HAP-1 (cell line): ENCODE measurements around the gene MATR3.

ENCODE experiments used
- DNase-seq, 2 experiments: peaks; one replicate each; pipeline ENCODE4 v3.0.0-alpha.2; 2016 to 2020; ENCODE audit warnings: low spot score in 2 of 2
- H3K27me3 ChIP-seq: fragments of 250-450 bp; sonication (Bioruptor Pico); 2 replicates; pipeline ENCODE4 v1.5.1; 2020; ENCODE audit warnings: low read depth, mild to moderate bottlenecking, moderate library complexity
- H3K36me3 ChIP-seq: fragments of 250-450 bp; sonication (Bioruptor Pico); replicated peaks from 2 replicates; pipeline ENCODE4 v1.5.1; 2020; ENCODE audit warnings: mild to moderate bottlenecking
- H3K4me1 ChIP-seq: fragments of 250-450 bp; sonication (Bioruptor Pico); 2 replicates; pipeline ENCODE4 v1.5.1; 2020; ENCODE audit warnings: mild to moderate bottlenecking
- H3K4me3 ChIP-seq: fragments of 250-450 bp; sonication (Bioruptor Pico); 2 replicates; pipeline ENCODE4 v1.5.1; 2020; ENCODE audit warnings: mild to moderate bottlenecking, moderate library complexity
- H3K9me3 ChIP-seq: fragments of 250-450 bp; sonication (Bioruptor Pico); 2 replicates; pipeline ENCODE4 v1.5.1; 2020; ENCODE audit warnings: mild to moderate bottlenecking, moderate library complexity
- in situ Hi-C: fragments of 300-500 bp; cut with MboI; formaldehyde crosslinking; loops from 3 replicates; pipeline ENCODE4 v1.14.3; 2020; ENCODE audit warnings: low sequenced_read_pairs, inconsistent platforms, mixed read lengths

Gene MATR3

GRCh38 chr5:139360384-139360783, 66.8 kb downstream of the MATR3 start:
- Histone ChIP-seq H3K4me1 (peaks cover 11% of the 10 kb centered on the region), H3K36me3 (peaks cover 28% of the 10 kb centered on the region), H3K4me3 (no peak overlapping the region), H3K27me3 (no peaks in the 10 kb centered on the region), H3K9me3 (no peaks in the 10 kb centered on the region)
- in situ Hi-C loops = no loop called here
- no peak for DNase-seq

- in situ Hi-C loops = no loop called here
- Histone ChIP-seq H3K4me3 (no peak overlapping the region), H3K9me3 (no peaks in the 10 kb centered on the region), H3K27me3 (no peaks in the 10 kb centered on the region), H3K4me1 (peaks cover 11% of the 10 kb centered on the region), H3K36me3 (peaks cover 41% of the 10 kb centered on the region)
- no peak for DNase-seq
Observed at GRCh38 chr5:139361835-139362429, 68.4 kb downstream of the MATR3 start.

GRCh38 chr5:139363937-139364336, 70.4 kb downstream of the MATR3 start:
- no peaks in the 10 kb centered on the region for H3K27me3 ChIP-seq
- no peaks in the 10 kb centered on the region for H3K4me1 ChIP-seq
- H3K9me3 ChIP-seq = no peaks in the 10 kb centered on the region
- H3K36me3 ChIP-seq = peaks cover 45% of the 10 kb centered on the region
- H3K4me3 ChIP-seq = no peak overlapping the region
- DNase-seq = no peak
- in situ Hi-C loops = no loop called here

GRCh38 chr5:139364466-139364865, 70.9 kb downstream of the MATR3 start:
- Histone ChIP-seq H3K9me3 (no peaks in the 10 kb centered on the region), H3K27me3 (no peaks in the 10 kb centered on the region), H3K4me1 (no peaks in the 10 kb centered on the region), H3K36me3 (peaks cover 51% of the 10 kb centered on the region), H3K4me3 (no peak overlapping the region)
- in situ Hi-C loops = no loop called here
- no peak for DNase-seq

- in situ Hi-C loops = no loop called here
- Histone ChIP-seq H3K9me3 (no peaks in the 10 kb centered on the region), H3K4me1 (no peaks in the 10 kb centered on the region), H3K36me3 (peaks cover 71% of the 10 kb centered on the region), H3K27me3 (no peaks in the 10 kb centered on the region), H3K4me3 (no peak overlapping the region)
- no peak for DNase-seq
Observed at GRCh38 chr5:139368613-139369012, 75.1 kb downstream of the MATR3 start.

- H3K4me3 ChIP-seq = no peak overlapping the region
- H3K4me1 ChIP-seq = no peaks in the 10 kb centered on the region
- in situ Hi-C loops = no loop called here
- no peaks in the 10 kb centered on the region for H3K9me3 ChIP-seq
- no peaks in the 10 kb centered on the region for H3K27me3 ChIP-seq
- H3K36me3 ChIP-seq = peaks cover 65% of the 10 kb centered on the region
- no peak for DNase-seq
Observed at GRCh38 chr5:139369181-139369580, 75.6 kb downstream of the MATR3 start.

GRCh38 chr5:139371482-139372435, 78.2 kb downstream of the MATR3 start:
- no peak for DNase-seq
- Histone ChIP-seq H3K4me3 (no peak overlapping the region), H3K9me3 (no peaks in the 10 kb centered on the region), H3K27me3 (no peaks in the 10 kb centered on the region), H3K4me1 (no peaks in the 10 kb centered on the region), H3K36me3 (peaks cover 43% of the 10 kb centered on the region)
- in situ Hi-C loops = no loop called here

GRCh38 chr5:139374909-139375308, 81.4 kb downstream of the MATR3 start:
- H3K4me3 ChIP-seq = no peak overlapping the region
- no peaks in the 10 kb centered on the region for H3K9me3 ChIP-seq
- H3K4me1 ChIP-seq = no peaks in the 10 kb centered on the region
- in situ Hi-C loops = no loop called here
- peaks cover 21% of the 10 kb centered on the region for H3K36me3 ChIP-seq
- DNase-seq = no peak
- no peaks in the 10 kb centered on the region for H3K27me3 ChIP-seq

GRCh38 chr5:139376364-139376763, 82.8 kb downstream of the MATR3 start:
- peaks cover 10% of the 10 kb centered on the region for H3K36me3 ChIP-seq
- in situ Hi-C loops = no loop called here
- no peaks in the 10 kb centered on the region for H3K27me3 ChIP-seq
- no peaks in the 10 kb centered on the region for H3K9me3 ChIP-seq
- H3K4me3 ChIP-seq = no peak overlapping the region
- DNase-seq = no peak
- no peaks in the 10 kb centered on the region for H3K4me1 ChIP-seq

GRCh38 chr5:139377226-139377625, 83.7 kb downstream of the MATR3 start:
- no peaks in the 10 kb centered on the region for H3K4me1 ChIP-seq
- H3K9me3 ChIP-seq = no peaks in the 10 kb centered on the region
- in situ Hi-C loops = no loop called here
- no peaks in the 10 kb centered on the region for H3K27me3 ChIP-seq
- no peak overlapping the region for H3K4me3 ChIP-seq
- H3K36me3 ChIP-seq = peaks cover 1% of the 10 kb centered on the region
- DNase-seq = no peak

GRCh38 chr5:139378101-139378825, 84.7 kb downstream of the MATR3 start:
- in situ Hi-C loops = no loop called here
- H3K27me3 ChIP-seq = no peaks in the 10 kb centered on the region
- DNase-seq = no peak
- no peaks in the 10 kb centered on the region for H3K4me1 ChIP-seq
- no peaks in the 10 kb centered on the region; the same call in 1 of the 2 replicates for H3K36me3 ChIP-seq
- H3K4me3 ChIP-seq = no peak overlapping the region
- H3K9me3 ChIP-seq = no peaks in the 10 kb centered on the region

- Histone ChIP-seq H3K36me3 (no peaks in the 10 kb centered on the region), H3K27me3 (no peaks in the 10 kb centered on the region), H3K9me3 (no peaks in the 10 kb centered on the region), H3K4me3 (no peak overlapping the region), H3K4me1 (no peaks in the 10 kb centered on the region)
- in situ Hi-C loops = no loop called here
- DNase-seq = no peak
Observed at GRCh38 chr5:139378941-139379361, 85.4 kb downstream of the MATR3 start.

GRCh38 chr5:139379626-139380449, 86.3 kb downstream of the MATR3 start:
- H3K9me3 ChIP-seq = no peaks in the 10 kb centered on the region
- no peaks in the 10 kb centered on the region for H3K4me1 ChIP-seq
- H3K27me3 ChIP-seq = no peaks in the 10 kb centered on the region
- in situ Hi-C loops = no loop called here
- no peaks in the 10 kb centered on the region for H3K36me3 ChIP-seq
- no peak overlapping the region for H3K4me3 ChIP-seq
- DNase-seq = no peak
